ENCODE measurements around the gene RRP12.
"Not testable (repeated sequence)": the region's sequence is repeated elsewhere in the genome, so short reads cannot be mapped to it uniquely, and the experiment has no call there.

The RRP12 gene

DNA sequence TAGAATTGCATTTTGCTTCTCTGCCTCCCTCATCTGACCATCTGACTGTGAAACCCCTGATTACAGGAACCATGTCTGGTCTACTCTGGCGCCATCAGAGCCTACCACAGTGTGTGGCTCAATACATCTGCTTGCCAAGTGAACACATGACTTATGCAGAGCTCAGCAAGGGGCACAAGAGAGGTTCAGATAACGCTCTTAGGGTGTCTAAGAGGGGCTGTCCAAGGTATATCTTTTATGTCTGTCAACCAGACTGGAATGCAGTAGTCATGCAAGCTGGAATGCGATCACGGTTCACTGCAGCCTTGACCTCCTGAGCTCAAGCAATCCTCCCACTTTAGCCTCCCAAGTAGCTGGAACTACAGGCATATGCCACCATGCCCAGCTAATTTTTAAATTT is 10.3 kb upstream of the RRP12 start:
- POLR2A ChIA-PET, result no interaction called here
- TF ChIP-seq, protein P1, sequence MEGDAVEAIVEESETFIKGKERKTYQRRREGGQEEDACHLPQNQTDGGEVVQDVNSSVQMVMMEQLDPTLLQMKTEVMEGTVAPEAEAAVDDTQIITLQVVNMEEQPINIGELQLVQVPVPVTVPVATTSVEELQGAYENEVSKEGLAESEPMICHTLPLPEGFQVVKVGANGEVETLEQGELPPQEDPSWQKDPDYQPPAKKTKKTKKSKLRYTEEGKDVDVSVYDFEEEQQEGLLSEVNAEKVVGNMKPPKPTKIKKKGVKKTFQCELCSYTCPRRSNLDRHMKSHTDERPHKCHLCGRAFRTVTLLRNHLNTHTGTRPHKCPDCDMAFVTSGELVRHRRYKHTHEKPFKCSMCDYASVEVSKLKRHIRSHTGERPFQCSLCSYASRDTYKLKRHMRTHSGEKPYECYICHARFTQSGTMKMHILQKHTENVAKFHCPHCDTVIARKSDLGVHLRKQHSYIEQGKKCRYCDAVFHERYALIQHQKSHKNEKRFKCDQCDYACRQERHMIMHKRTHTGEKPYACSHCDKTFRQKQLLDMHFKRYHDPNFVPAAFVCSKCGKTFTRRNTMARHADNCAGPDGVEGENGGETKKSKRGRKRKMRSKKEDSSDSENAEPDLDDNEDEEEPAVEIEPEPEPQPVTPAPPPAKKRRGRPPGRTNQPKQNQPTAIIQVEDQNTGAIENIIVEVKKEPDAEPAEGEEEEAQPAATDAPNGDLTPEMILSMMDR (IDR thresholded peaks at IDR 0.05; ENCODE audit: insufficient read depth, low read length, missing control alignments), result no peak

DNA sequence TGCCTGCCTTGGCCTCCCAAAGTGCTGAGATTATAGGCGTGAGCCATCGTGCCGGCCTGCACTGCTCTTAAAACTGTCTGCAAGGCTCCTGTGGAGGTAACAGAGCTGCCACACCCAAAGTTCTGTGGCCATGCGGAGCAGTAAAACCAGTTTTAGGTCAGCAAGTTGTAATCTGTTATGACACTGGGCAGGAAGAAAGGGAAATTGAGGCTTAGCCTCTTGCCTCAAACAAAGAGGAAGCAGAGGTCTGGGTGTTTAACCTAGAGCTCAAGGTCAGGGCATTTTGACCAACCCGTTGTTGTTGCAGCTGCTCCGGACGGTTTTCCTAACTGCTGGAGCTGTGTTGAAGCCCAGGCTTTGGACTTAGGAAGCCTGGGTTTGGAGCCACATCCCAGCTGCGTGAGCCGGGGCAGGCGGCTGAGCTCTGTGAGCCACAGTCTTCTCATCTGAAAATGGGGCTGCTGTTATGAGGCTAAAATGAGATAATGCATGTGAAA is 7.4 kb upstream of the RRP12 start:
- POLR2A ChIA-PET, result no interaction called here
- DNase-seq (ENCODE audit: low read depth, low spot score), result no peak
- no peak overlapping the region for H3K4me3 ChIP-seq (ENCODE audit: low read depth, low read length)

More for the DNA sequence above, 10.3 kb upstream of the RRP12 start:
- DNase-seq (ENCODE audit: low read depth, low spot score), result no peak
- CTCF ChIA-PET, result interaction anchor here (0.8 to 9.6 kb wide), 4 partner anchors 11 to 134 kb away, joined by 3 to 108 read pairs (median 6); partner anchors contain the start of genes PGAM1 and RRP12
- no peak overlapping the region for H3K4me3 ChIP-seq (ENCODE audit: low read depth, low read length)

DNA sequence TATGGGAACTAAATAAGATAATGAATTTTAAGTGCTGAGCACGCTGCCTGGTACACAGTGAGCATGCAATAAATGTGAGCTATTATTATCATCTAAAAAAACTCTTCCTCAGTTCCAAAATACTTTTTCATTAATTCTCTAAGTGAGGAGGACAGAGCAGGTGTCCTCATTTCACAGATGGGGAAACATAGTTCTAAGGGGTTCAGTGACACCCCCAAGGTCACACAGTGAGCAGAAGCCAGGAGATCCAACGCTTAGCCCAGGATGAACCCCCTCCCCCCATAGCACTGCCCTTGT is 6.8 kb upstream of the RRP12 start:
- no peak overlapping the region for H3K4me3 ChIP-seq (ENCODE audit: low read depth, low read length)
- TF ChIP-seq, protein P1 (IDR thresholded peaks at IDR 0.05; ENCODE audit: insufficient read depth, low read length, missing control alignments), result no peak
- ChIA-PET CTCF (interaction anchor here (0.6 to 9.6 kb wide), 11 partner anchors 7 to 281 kb away, joined by 3 to 108 read pairs (median 5); partner anchors contain the start of genes PGAM1 and RRP12), POLR2A (no interaction called here)
- DNase-seq (ENCODE audit: low read depth, low spot score), result no peak

More for the DNA sequence above, 7.4 kb upstream of the RRP12 start:
- TF ChIP-seq, protein P1 (IDR thresholded peaks at IDR 0.05; ENCODE audit: insufficient read depth, low read length, missing control alignments), result no peak
- CTCF ChIA-PET, result interaction anchor here (0.6 to 9.6 kb wide), 14 partner anchors 8 to 323 kb away, joined by 3 to 108 read pairs (median 4); partner anchors contain the start of genes PGAM1 and RRP12

DNA sequence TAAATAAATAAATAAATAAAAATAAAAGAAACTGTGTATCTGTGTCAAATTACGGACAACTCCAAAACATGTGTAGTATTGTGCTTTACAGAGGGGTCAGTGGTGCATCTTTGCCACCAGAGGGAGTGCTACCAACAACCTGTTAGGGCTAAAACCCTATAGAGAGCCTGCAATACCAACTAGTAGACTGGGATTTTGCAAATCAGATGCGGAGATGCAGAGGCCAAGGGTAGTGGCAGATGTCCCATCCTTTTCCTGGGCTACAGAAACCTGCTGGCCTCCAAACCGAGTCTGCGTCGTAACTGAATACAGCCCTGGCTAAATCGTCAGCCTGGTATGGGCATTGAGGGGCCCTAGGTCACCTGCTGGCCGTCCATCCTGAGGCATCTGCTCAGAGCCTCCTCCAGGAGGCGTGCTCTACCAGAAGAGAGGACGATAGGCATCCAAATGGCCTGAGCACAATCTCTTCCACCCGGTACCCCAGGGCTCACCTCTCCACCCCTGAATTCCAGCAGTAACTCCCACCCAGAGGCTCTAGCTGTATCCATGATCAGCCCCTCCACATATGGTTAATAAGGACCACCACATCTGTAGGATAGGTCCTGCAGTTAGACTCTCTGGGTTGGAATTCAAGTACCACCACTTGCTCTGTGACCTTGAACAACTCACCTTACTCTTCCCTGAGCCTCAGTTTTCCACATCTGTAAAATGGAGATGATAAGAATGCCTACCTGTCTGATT is 6.2 kb upstream of the RRP12 start:
- DNase-seq (ENCODE audit: low read depth, low spot score), result no peak
- CTCF ChIA-PET, result interaction anchor here (0.6 to 9.6 kb wide), 19 partner anchors 8 to 281 kb away, joined by 3 to 108 read pairs (median 4); partner anchors contain the start of gene PGAM1
- POLR2A ChIA-PET, result no interaction called here
- TF ChIP-seq, protein P1 (IDR thresholded peaks at IDR 0.05; ENCODE audit: insufficient read depth, low read length, missing control alignments), result peak; percentile 79
- H3K4me3 ChIP-seq (ENCODE audit: low read depth, low read length), result no peak overlapping the region

DNA sequence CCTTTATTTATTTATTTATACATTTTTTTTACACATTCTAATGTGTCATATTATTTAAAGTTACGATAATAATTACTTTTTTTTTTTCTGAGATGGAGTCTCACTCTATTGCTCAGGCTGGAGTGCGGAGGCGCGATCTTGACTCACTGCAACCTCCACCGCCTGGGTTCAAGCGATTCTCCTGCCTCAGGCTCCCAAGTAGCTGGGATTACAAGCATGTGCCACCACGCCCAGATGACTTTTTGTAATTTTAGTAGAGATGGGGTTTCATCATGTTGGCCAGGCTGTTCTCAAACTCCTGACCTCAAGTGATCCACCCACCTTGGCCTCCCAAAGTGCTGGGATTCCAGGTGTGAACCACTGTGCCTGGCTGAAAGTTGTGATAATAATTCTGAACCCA is 5.3 kb upstream of the RRP12 start:
- CTCF ChIA-PET, result interaction anchor here (0.8 to 9.6 kb wide), 15 partner anchors 9 to 235 kb away, joined by 3 to 108 read pairs (median 4); partner anchors contain the start of gene PGAM1
- H3K4me3 ChIP-seq (ENCODE audit: low read depth, low read length); POLR2A ChIA-PET; DNase-seq (ENCODE audit: low read depth, low spot score): not testable (repeated sequence)

DNA sequence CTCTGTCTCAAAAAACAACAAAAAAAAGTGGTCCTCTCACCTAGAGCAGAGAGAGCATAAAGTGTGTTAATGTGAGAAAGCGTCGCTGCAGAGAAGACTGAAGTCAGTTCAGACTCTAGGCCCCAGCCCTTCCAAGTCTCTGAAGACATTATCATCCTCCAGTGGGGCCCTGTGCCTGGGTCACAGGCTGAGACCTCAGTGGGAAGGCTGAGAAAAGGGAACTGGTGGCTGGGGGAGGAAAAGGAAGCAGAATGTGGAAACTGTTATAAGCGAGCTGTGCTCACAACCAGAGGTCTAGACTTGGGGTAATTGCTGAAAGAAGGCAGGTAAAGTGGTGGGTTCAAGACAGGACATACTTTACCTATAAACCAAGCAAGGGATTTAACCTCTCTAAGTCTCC is 4.9 kb upstream of the RRP12 start:
- ChIA-PET CTCF (interaction anchor here (1.0 to 9.6 kb wide), 12 partner anchors 9 to 235 kb away, joined by 3 to 108 read pairs (median 5); partner anchors contain the start of gene PGAM1), POLR2A (no interaction called here)
- no peak overlapping the region for H3K4me3 ChIP-seq (ENCODE audit: low read depth, low read length)
- no peak for DNase-seq (ENCODE audit: low read depth, low spot score)
- TF ChIP-seq, protein P1 (IDR thresholded peaks at IDR 0.05; ENCODE audit: insufficient read depth, low read length, missing control alignments), result no peak

All from AG04449 (cell line).